CD4-positive, alpha-beta T cell (primary cell): ENCODE results near the gene WEE1. TPM values are rescaled to one million over a fixed set of nuclear protein-coding genes. Genes with fewer than 3 reads are reported as not detected.

Experiments used
- ATAC-seq: fragments of 200-7000 bp; cut with Tn5 transposase; one replicate; pipeline ENCODE4 v1.10.0; 2022; ENCODE audit warnings: mild to moderate bottlenecking; ENCODE audit not compliant: poor library complexity
- CTCF ChIA-PET: fragments of 350-600 bp; sonication (Branson Sonifier 250); formaldehyde crosslinking; loops from one replicate; lab custom pipeline; 2021; ENCODE audit warnings: antibody characterized with exemption, inconsistent platforms; lab: Charles Lee
- POLR2A ChIA-PET: fragments of 350-600 bp; sonication (Branson Sonifier 250); formaldehyde crosslinking; loops from one replicate; lab custom pipeline; 2021; ENCODE audit warnings: antibody characterized with exemption, inconsistent platforms; lab: Charles Lee
- DNase-seq, 14 experiments: peaks; one replicate each; pipeline ENCODE4 v3.0.0-alpha.2; 2013 to 2020; ENCODE audit warnings: mixed read lengths in 2 of 14
- H3K27ac ChIP-seq, 2 donors: one replicate each; pipeline versions ENCODE4 v1.5.1 to v1.7.0; 2013; ENCODE audit warnings: low read length in 2 of 2, low read depth in 1 of 2, mild to moderate bottlenecking in 1 of 2
- H3K27me3 ChIP-seq, 2 experiments: 1 replicate in 1 of 2; 2 replicates in 1 of 2; pipeline versions ENCODE4 v1.6.1 to v1.7.0; 2013; ENCODE audit warnings: low read length in 2 of 2, control low read depth in 1 of 2, mild to moderate bottlenecking in 1 of 2, moderate library complexity in 1 of 2; ENCODE audit not compliant: insufficient read depth in 2 of 2, control insufficient read depth in 1 of 2
- H3K36me3 ChIP-seq: one replicate; pipeline ENCODE4 v1.6.1; 2013; ENCODE audit warnings: low read length, control low read depth; ENCODE audit not compliant: insufficient read depth
- H3K4me1 ChIP-seq: one replicate; pipeline ENCODE4 v1.6.1; 2013; ENCODE audit warnings: low read length, control low read depth; ENCODE audit not compliant: insufficient read depth
- H3K4me3 ChIP-seq: one replicate; pipeline ENCODE4 v1.5.1; 2013; ENCODE audit warnings: mild to moderate bottlenecking, low read length, moderate library complexity
- H3K9me3 ChIP-seq, 2 experiments: 1 replicate in 1 of 2; 2 replicates in 1 of 2; pipeline versions ENCODE4 v1.6.1 to v1.7.0; 2013; ENCODE audit warnings: low read length in 2 of 2, mild to moderate bottlenecking in 2 of 2, control low read depth in 1 of 2, moderate library complexity in 1 of 2; ENCODE audit not compliant: control insufficient read depth in 1 of 2, insufficient read depth in 1 of 2
- H3K27ac Mint-ChIP-seq: one replicate; pipeline ENCODE4 v1.8.0; 2020; ENCODE audit warnings: mixed read lengths
- H3K27me3 Mint-ChIP-seq: one replicate; pipeline ENCODE4 v1.8.0; 2021; ENCODE audit warnings: mixed read lengths
- H3K36me3 Mint-ChIP-seq: one replicate; pipeline ENCODE4 v1.8.0; 2021; ENCODE audit warnings: low read depth, mixed read lengths
- H3K4me1 Mint-ChIP-seq: one replicate; pipeline ENCODE4 v1.8.0; 2021; ENCODE audit warnings: low read depth, mixed read lengths
- H3K4me3 Mint-ChIP-seq: one replicate; pipeline ENCODE4 v1.8.0; 2020; ENCODE audit warnings: mild to moderate bottlenecking, mixed read lengths
- H3K9me3 Mint-ChIP-seq: one replicate; pipeline ENCODE4 v1.8.0; 2020; ENCODE audit warnings: mixed read lengths
- CTCF ChIP-seq: fragments of 200-600 bp; IDR thresholded peaks from one replicate; pipeline ENCODE4 v1.8.0; 2022; ENCODE audit warnings: antibody characterized with exemption, mild to moderate bottlenecking
- intact Hi-C, 2 experiments: fragments of 100-400 bp; cut with DNase I in 1 of 2; cut with micrococcal nuclease in 1 of 2; formaldehyde crosslinking; loops; one replicate each; pipeline versions ENCODE4 v1.15.1 to v1.9.0; 2023 to 2025; cut with DNase I, micrococcal nuclease
- total RNA-seq, 174 experiments: library from RNA in 2 of 174; stranded (reverse) in 2 of 174; gene quantifications; one replicate each; pipeline ENCODE4 v1.2.3 and lab custom pipeline; 2021 to 2026

Gene WEE1
- total RNA-seq, 2 experiments from 2014 or later = 9.3 to 10.7 TPM

GRCh38 chr11:9529334-9529650 lies 44.2 kb upstream of the WEE1 start:
- H3K4me3 Mint-ChIP-seq = no peak overlapping the region

DNA sequence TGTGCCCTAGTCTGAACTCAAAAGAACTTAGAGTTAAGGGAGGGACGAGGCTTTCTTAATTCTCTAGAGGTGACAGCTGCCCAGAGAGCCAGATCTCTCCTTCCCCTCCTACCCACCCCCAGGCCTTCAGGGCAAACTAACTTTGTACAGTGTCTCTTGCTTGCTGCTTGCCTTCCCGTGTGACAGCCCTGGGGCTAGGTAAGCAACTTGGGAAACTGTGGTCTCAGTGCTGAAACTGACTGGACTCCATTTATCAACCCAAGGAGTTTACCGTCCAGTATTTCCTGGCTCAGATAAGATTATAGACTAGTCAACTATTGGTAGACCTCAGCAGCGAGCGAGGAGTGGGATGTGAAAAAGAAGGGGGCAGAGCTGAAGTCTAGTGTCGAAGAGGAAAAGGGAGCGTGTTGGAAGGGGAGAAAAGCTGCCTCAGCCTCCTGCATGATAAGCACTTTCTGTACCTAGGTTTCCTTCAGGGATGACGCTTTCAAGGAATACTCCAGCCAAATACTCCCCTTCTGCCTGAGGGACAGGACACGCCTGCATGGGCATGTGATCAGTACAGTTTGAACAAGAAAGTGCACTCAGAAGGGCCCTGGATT lies 43.3 kb upstream of the WEE1 start:
- H3K27me3 Mint-ChIP-seq = no peaks in the 10 kb centered on the region
- peaks cover 28% of the 10 kb centered on the region for H3K36me3 Mint-ChIP-seq
- no peaks in the 10 kb centered on the region for H3K4me1 ChIP-seq
- H3K36me3 ChIP-seq = peaks cover 28% of the 10 kb centered on the region
- no peaks in the 10 kb centered on the region for H3K9me3 ChIP-seq
- ChIA-PET POLR2A (no interaction called here), CTCF (interaction anchor here (1.2 kb wide), 1 partner anchor 219 kb away, joined by 4 read pairs; no protein-coding TSS in a partner anchor)
- intact Hi-C loops = loop anchor here in 1 of 2 experiments (10.0 kb wide), 1 partner anchor 445 kb away; no protein-coding TSS in a partner anchor
- TF ChIP-seq CTCF = no peak
- H3K4me3 Mint-ChIP-seq = no peak overlapping the region
- DNase-seq = no peak
- ATAC-seq = no peak
- H3K27ac Mint-ChIP-seq = no peak overlapping the region
- H3K4me3 ChIP-seq = no peak overlapping the region
- no peaks in the 10 kb centered on the region for H3K27me3 ChIP-seq
- no peaks in the 10 kb centered on the region for H3K4me1 Mint-ChIP-seq
- H3K9me3 Mint-ChIP-seq = no peaks in the 10 kb centered on the region
- no peak overlapping the region for H3K27ac ChIP-seq

More at GRCh38 chr11:9529334-9529650, 44.2 kb upstream of the WEE1 start:
- intact Hi-C loops = no loop called here
- Mint-ChIP-seq H3K4me1 (no peaks in the 10 kb centered on the region), H3K9me3 (no peaks in the 10 kb centered on the region), H3K27me3 (no peaks in the 10 kb centered on the region), H3K36me3 (peaks cover 34% of the 10 kb centered on the region), H3K27ac (no peak overlapping the region)
- H3K4me3 ChIP-seq = no peak overlapping the region
- no peak overlapping the region for H3K27ac ChIP-seq
- no peaks in the 10 kb centered on the region for H3K27me3 ChIP-seq
- ATAC-seq = no peak
- DNase-seq = no peak
- H3K36me3 ChIP-seq = peaks cover 35% of the 10 kb centered on the region
- no peaks in the 10 kb centered on the region for H3K4me1 ChIP-seq
- POLR2A ChIA-PET = no interaction called here
- CTCF ChIA-PET = interaction anchor here (2.2 kb wide), 1 partner anchor 84 kb away, joined by 8 read pairs; no protein-coding TSS in a partner anchor
- no peaks in the 10 kb centered on the region for H3K9me3 ChIP-seq
- TF ChIP-seq CTCF = no peak

GRCh38 chr11:9530901-9531625 lies 42.4 kb upstream of the WEE1 start:
- no peaks in the 10 kb centered on the region for H3K9me3 Mint-ChIP-seq
- intact Hi-C loops = loop anchor here in 1 of 2 experiments (10.0 kb wide), 1 partner anchor 444 kb away; no protein-coding TSS in a partner anchor
- H3K4me3 Mint-ChIP-seq = no peak overlapping the region
- H3K27me3 Mint-ChIP-seq = no peaks in the 10 kb centered on the region
- H3K4me1 Mint-ChIP-seq = no peaks in the 10 kb centered on the region
- H3K9me3 ChIP-seq = no peaks in the 10 kb centered on the region
- H3K27ac ChIP-seq = no peak overlapping the region
- H3K36me3 ChIP-seq = peaks cover 18% of the 10 kb centered on the region
- CTCF ChIA-PET = interaction anchor here (1.2 kb wide), 1 partner anchor 218 kb away, joined by 4 read pairs; no protein-coding TSS in a partner anchor
- POLR2A ChIA-PET = no interaction called here
- peaks cover 19% of the 10 kb centered on the region for H3K36me3 Mint-ChIP-seq
- H3K27me3 ChIP-seq = no peaks in the 10 kb centered on the region
- ATAC-seq (no peak), DNase-seq (no peak)
- no peak for TF ChIP-seq CTCF
- H3K4me1 ChIP-seq = no peaks in the 10 kb centered on the region
- H3K27ac Mint-ChIP-seq = no peak overlapping the region
- H3K4me3 ChIP-seq = no peak overlapping the region
